Esophagus muscularis mucosa (tissue), 4 donors: Measurements from ENCODE around the gene RNF25. TPM values are rescaled to one million over a fixed set of nuclear protein-coding genes. Genes with fewer than 3 reads are reported as not detected.
"Not testable (repeated sequence)": the region's sequence is repeated elsewhere in the genome, so short reads cannot be mapped to it uniquely, and the experiment has no call there.

Source experiments
- DNase-seq: peaks from one replicate; pipeline ENCODE4 v3.0.0-alpha.2; 2017; ENCODE audit errors: extremely low spot score
- H3K27ac ChIP-seq, 4 donors: fragments of 200-600 bp; sonication (generic); replicated peaks in 1 of 4; 1 replicate in 3 of 4; 2 replicates in 1 of 4; pipeline ENCODE4 v1.5.1; 2016 to 2019; ENCODE audit warnings: mild to moderate bottlenecking in 1 of 4
- H3K27me3 ChIP-seq, 4 donors: fragments of 200-600 bp; sonication (generic); one replicate each; pipeline versions ENCODE4 v1.5.1 to v1.6.0; 2016 to 2019
- H3K36me3 ChIP-seq, 4 donors: fragments of 200-600 bp; sonication (generic); one replicate each; pipeline ENCODE4 v1.5.1; 2016 to 2019
- H3K4me1 ChIP-seq, 4 donors: fragments of 200-600 bp; sonication (generic); one replicate each; pipeline ENCODE4 v1.5.1; 2016 to 2019
- H3K4me3 ChIP-seq, 4 donors: fragments of 200-600 bp; sonication (generic); 1 replicate in 2 of 4; 2 replicates in 2 of 4; pipeline ENCODE4 v1.5.1; 2016 to 2019; ENCODE audit warnings: mild to moderate bottlenecking in 4 of 4, moderate library complexity in 1 of 4
- H3K9me3 ChIP-seq, 4 donors: fragments of 200-600 bp; sonication (generic); 1 replicate in 3 of 4; 2 replicates in 1 of 4; pipeline ENCODE4 v1.5.1; 2016 to 2019
- CTCF ChIP-seq, 3 experiments: fragments of 200-600 bp in 2 of 3; fragments of 450-650 bp in 1 of 3; sonication (generic) in 2 of 3; IDR thresholded peaks; one replicate each; pipeline ENCODE4 v1.5.1; 2017 to 2019; ENCODE audit warnings: antibody characterized with exemption in 3 of 3, mild to moderate bottlenecking in 2 of 3, moderate library complexity in 1 of 3
- EP300 ChIP-seq: sonication (generic); formaldehyde crosslinking; IDR thresholded peaks from one replicate; pipeline ENCODE4 v1.6.1; 2017; ENCODE audit warnings: antibody characterized with exemption
- POLR2A ChIP-seq: fragments of 450-650 bp; IDR thresholded peaks from one replicate; pipeline ENCODE4 v1.6.1; 2017; ENCODE audit warnings: antibody characterized with exemption, moderate library complexity, mild to moderate bottlenecking, low read depth
- POLR2AphosphoS5 ChIP-seq, 2 donors: sonication (generic); formaldehyde crosslinking; IDR thresholded peaks; one replicate each; pipeline ENCODE4 v1.6.1; 2017; ENCODE audit warnings: antibody characterized with exemption in 2 of 2
- WGBS: methylation state at CpG from one replicate; pipeline ENCODE4 v1.1.5; 2018; 5-methylcytosine and 5-hydroxymethylcytosine counted together
- intact Hi-C: fragments of 100-400 bp; cut with DNase I; formaldehyde crosslinking; loops from one replicate; pipeline ENCODE4 v1.15.1; 2023
- total RNA-seq, 4 donors: library from RNA; depleted of rRNA; stranded (reverse); fragments of >200 nt; gene quantifications; one replicate each; pipeline versions ENCODE4 v1.1.0 to v1.2.1, GENCODE V29; 2016

RNF25 gene
- total RNA-seq, 4 donors from 2014 or later: 16.6 to 27.5 (median 21.1) TPM

- TF ChIP-seq CTCF (IDR thresholded peaks at IDR 0.05) (no peak), POLR2A (no peak), POLR2AphosphoS5 (IDR thresholded peaks at IDR 0.05) (no peak), EP300 (no peak)
- DNase-seq: no peak
- Histone ChIP-seq H3K9me3 (no peaks in the 10 kb centered on the region), H3K4me3 (no peak overlapping the region), H3K4me1 (no peaks in the 10 kb centered on the region), H3K27me3 (no peaks in the 10 kb centered on the region), H3K36me3 (peaks cover 21 to 75% (median 54%) of the 10 kb centered on the region in 4 donors), H3K27ac (no peak overlapping the region)
- intact Hi-C loops: no loop called here
These were observed 19.4 kb upstream of the RNF25 start for GRCh38 chr2:218691234-218691633.

GRCh38 chr2:218687400-218688060, 15.7 kb upstream of the RNF25 start:
- TF ChIP-seq CTCF (IDR thresholded peaks at IDR 0.05) (peak; percentile 72 to 90 (median 79)), POLR2AphosphoS5 (IDR thresholded peaks at IDR 0.05) (peak in 1 of 2 donors; percentile 57)

GRCh38 chr2:218680061-218680460, 8.3 kb upstream of the RNF25 start:
- no peak overlapping the region for H3K4me3 ChIP-seq
- H3K36me3 ChIP-seq: peaks cover 16 to 79% (median 44%) of the 10 kb centered on the region in 4 donors
- intact Hi-C loops: no loop called here
- no peaks in the 10 kb centered on the region for H3K27me3 ChIP-seq
- WGBS: 73% methylated on average over 3 of the region's 3 CpGs
- no peaks in the 10 kb centered on the region for H3K9me3 ChIP-seq
- TF ChIP-seq POLR2AphosphoS5 (IDR thresholded peaks at IDR 0.05): no peak
- no peak for DNase-seq
- H3K4me1 ChIP-seq: no peaks in the 10 kb centered on the region
- no peak overlapping the region for H3K27ac ChIP-seq

More at GRCh38 chr2:218687400-218688060, 15.7 kb upstream of the RNF25 start:
- H3K9me3 ChIP-seq, H3K27ac ChIP-seq, H3K27me3 ChIP-seq, H3K4me1 ChIP-seq, H3K4me3 ChIP-seq, DNase-seq, intact Hi-C loops: not testable (repeated sequence)
- H3K36me3 ChIP-seq: peaks cover 3 to 52% (median 36%) of the 10 kb centered on the region in 4 donors
- 22% methylated on average over 5 of the region's 5 CpGs for WGBS

GRCh38 chr2:218679119-218679518, 7.3 kb upstream of the RNF25 start:
- no peak for TF ChIP-seq POLR2A
- TF ChIP-seq EP300: no peak
- TF ChIP-seq CTCF (IDR thresholded peaks at IDR 0.05): no peak
- no peak for TF ChIP-seq POLR2AphosphoS5 (IDR thresholded peaks at IDR 0.05)
- WGBS: 70% methylated on average over 4 of the region's 4 CpGs
- H3K36me3 ChIP-seq: peaks cover 16 to 75% (median 41%) of the 10 kb centered on the region in 4 donors

GRCh38 chr2:218671097-218671653, 627 bp downstream of the RNF25 start:
- TF ChIP-seq EP300 (no peak), POLR2A (no peak), POLR2AphosphoS5 (IDR thresholded peaks at IDR 0.05) (no peak), CTCF (IDR thresholded peaks at IDR 0.05) (no peak)
- intact Hi-C loops: no loop called here

More at GRCh38 chr2:218679119-218679518, 7.3 kb upstream of the RNF25 start:
- no peaks in the 10 kb centered on the region for H3K27me3 ChIP-seq
- no peaks in the 10 kb centered on the region for H3K9me3 ChIP-seq
- DNase-seq: no peak
- intact Hi-C loops: no loop called here
- no peak overlapping the region for H3K4me3 ChIP-seq
- H3K27ac ChIP-seq: no peak overlapping the region
- H3K4me1 ChIP-seq: no peaks in the 10 kb centered on the region

More at GRCh38 chr2:218671097-218671653, 627 bp downstream of the RNF25 start:
- peak overlapping the region; percentile 77 to 85 (median 80) for H3K27ac ChIP-seq
- 48% methylated on average over 12 of the region's 12 CpGs for WGBS
- no peaks in the 10 kb centered on the region for H3K9me3 ChIP-seq
- peak overlapping the region; percentile 62 to 93 (median 78) for H3K4me3 ChIP-seq
- H3K27me3 ChIP-seq: no peaks in the 10 kb centered on the region
- no peak for DNase-seq
- peaks cover 20 to 43% (median 33%) of the 10 kb centered on the region in 4 donors for H3K36me3 ChIP-seq
- H3K4me1 ChIP-seq: peaks cover 16 to 22% (median 20%) of the 10 kb centered on the region in 4 donors
